Endodermal cell (in vitro differentiated cells): ENCODE data around the gene HEATR3. TPM values are rescaled to one million over a fixed set of nuclear protein-coding genes. Genes with fewer than 3 reads are reported as not detected.
A peak's percentile ranks its signal among the peaks of the same experiment; 100 is the strongest.

Experiments used
- DNase-seq: peaks from one replicate; pipeline ENCODE4 v3.0.0-alpha.2; 2017
- H3K27ac ChIP-seq: 2 replicates; pipeline ENCODE4 v1.5.1; 2013; ENCODE audit warnings: mild to moderate bottlenecking, low read depth, low read length, moderate library complexity
- H3K27me3 ChIP-seq: 2 replicates; pipeline ENCODE4 v1.6.1; 2013; ENCODE audit warnings: mild to moderate bottlenecking, low read length, moderate library complexity; ENCODE audit not compliant: insufficient read depth, control insufficient read depth, poor library complexity, severe bottlenecking
- H3K36me3 ChIP-seq: 2 replicates; pipeline ENCODE4 v1.7.0; 2013; ENCODE audit warnings: mild to moderate bottlenecking, low read length, moderate library complexity; ENCODE audit not compliant: control insufficient read depth, insufficient read depth
- H3K4me1 ChIP-seq: one replicate; pipeline ENCODE4 v1.7.0; 2013; ENCODE audit warnings: low read length; ENCODE audit not compliant: control insufficient read depth, insufficient read depth
- H3K4me3 ChIP-seq: 2 replicates; pipeline ENCODE4 v1.5.1; 2013; ENCODE audit warnings: mild to moderate bottlenecking, low read length, moderate library complexity
- H3K9ac ChIP-seq: 2 replicates; pipeline ENCODE4 v1.6.1; 2013; ENCODE audit warnings: mild to moderate bottlenecking, low read length, moderate library complexity; ENCODE audit not compliant: poor library complexity, severe bottlenecking; ENCODE audit errors: extremely low read depth
- H3K9me3 ChIP-seq: 2 replicates; pipeline ENCODE4 v1.6.1; 2013; ENCODE audit warnings: mild to moderate bottlenecking, low read length, moderate library complexity; ENCODE audit not compliant: control insufficient read depth
- H3K27ac Mint-ChIP-seq: 2 replicates; pipeline ENCODE4 v1.8.0; 2020; ENCODE audit warnings: mixed read lengths
- H3K27me3 Mint-ChIP-seq: 2 replicates; pipeline ENCODE4 v1.8.0; 2021; ENCODE audit warnings: mild to moderate bottlenecking, mixed read lengths; ENCODE audit not compliant: insufficient read depth
- H3K36me3 Mint-ChIP-seq: 2 replicates; pipeline ENCODE4 v1.8.0; 2020; ENCODE audit warnings: low read depth, mixed read lengths
- H3K4me1 Mint-ChIP-seq: 2 replicates; pipeline ENCODE4 v1.8.0; 2020; ENCODE audit warnings: mixed read lengths
- H3K4me3 Mint-ChIP-seq: 2 replicates; pipeline ENCODE4 v1.8.0; 2020; ENCODE audit warnings: mild to moderate bottlenecking, moderate library complexity, mixed read lengths
- H3K9me3 Mint-ChIP-seq: 2 replicates; pipeline ENCODE4 v1.8.0; 2020; ENCODE audit warnings: mild to moderate bottlenecking, mixed read lengths
- WGBS, 2 experiments: methylation state at CpG; one replicate each; pipeline versions ENCODE4 v1.1.5 to v1.1.7; 2013; ENCODE audit warnings: missing lambda C conversion rate in 2 of 2, mixed read lengths in 1 of 2; ENCODE audit not compliant: insufficient coverage in 1 of 2, insufficient read length in 1 of 2; 5-methylcytosine and 5-hydroxymethylcytosine counted together
- total RNA-seq, 2 donors: library from RNA; stranded (reverse); fragmentation: NEBNext Ultra II Directional in 1 of 2; extraction: Animal tissue kit (Norgen Biotek cat#: 25700) in 1 of 2; gene quantifications; 2 replicates in 1 of 2; 3 replicates in 1 of 2; pipeline ENCODE4 v1.2.1, GENCODE V29; 2021
- TF ChIP-seq, protein P1 (sequence below): fragments of 200-600 bp; sonication (generic); conservative IDR thresholded peaks from 2 replicates; pipeline ENCODE4 v1.5.0; 2021; ENCODE audit warnings: antibody characterized with exemption, mild to moderate bottlenecking

Gene HEATR3
- total RNA-seq, 2 donors from 2014 or later, result 13.0 to 14.9 TPM

DNA sequence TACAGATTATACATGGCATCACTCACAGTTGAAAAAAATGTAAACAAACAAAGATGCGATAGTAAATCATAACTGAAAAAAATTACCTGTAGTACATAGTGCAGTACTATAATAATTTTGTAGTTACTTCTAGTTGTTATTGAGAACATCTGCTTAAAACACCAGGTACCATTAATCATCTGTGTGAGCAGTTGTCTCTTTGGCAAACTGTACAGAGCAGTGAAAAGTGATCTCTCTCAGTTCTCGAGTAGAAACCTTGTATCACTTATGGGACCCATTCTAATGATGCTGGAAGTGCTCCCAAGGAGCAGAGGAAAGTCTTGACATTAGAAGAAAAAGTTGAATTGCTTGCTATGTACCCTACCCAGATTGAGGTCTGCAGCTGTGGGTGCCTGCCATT is 78.4 kb downstream of the HEATR3 start:
- H3K27me3 ChIP-seq, result no peaks in the 10 kb centered on the region
- H3K36me3 Mint-ChIP-seq, result no peaks in the 10 kb centered on the region
- TF ChIP-seq, protein P1, sequence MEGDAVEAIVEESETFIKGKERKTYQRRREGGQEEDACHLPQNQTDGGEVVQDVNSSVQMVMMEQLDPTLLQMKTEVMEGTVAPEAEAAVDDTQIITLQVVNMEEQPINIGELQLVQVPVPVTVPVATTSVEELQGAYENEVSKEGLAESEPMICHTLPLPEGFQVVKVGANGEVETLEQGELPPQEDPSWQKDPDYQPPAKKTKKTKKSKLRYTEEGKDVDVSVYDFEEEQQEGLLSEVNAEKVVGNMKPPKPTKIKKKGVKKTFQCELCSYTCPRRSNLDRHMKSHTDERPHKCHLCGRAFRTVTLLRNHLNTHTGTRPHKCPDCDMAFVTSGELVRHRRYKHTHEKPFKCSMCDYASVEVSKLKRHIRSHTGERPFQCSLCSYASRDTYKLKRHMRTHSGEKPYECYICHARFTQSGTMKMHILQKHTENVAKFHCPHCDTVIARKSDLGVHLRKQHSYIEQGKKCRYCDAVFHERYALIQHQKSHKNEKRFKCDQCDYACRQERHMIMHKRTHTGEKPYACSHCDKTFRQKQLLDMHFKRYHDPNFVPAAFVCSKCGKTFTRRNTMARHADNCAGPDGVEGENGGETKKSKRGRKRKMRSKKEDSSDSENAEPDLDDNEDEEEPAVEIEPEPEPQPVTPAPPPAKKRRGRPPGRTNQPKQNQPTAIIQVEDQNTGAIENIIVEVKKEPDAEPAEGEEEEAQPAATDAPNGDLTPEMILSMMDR, result no peak
- H3K27ac Mint-ChIP-seq, result no peak overlapping the region
- no peak overlapping the region for H3K4me3 Mint-ChIP-seq
- no peaks in the 10 kb centered on the region for H3K36me3 ChIP-seq
- WGBS, 2 experiments, result 91 to 100% methylated on average over 1 to 2 of the region's 2 CpGs
- no peaks in the 10 kb centered on the region for H3K27me3 Mint-ChIP-seq
- H3K9me3 Mint-ChIP-seq, result peaks cover 9% of the 10 kb centered on the region
- H3K9me3 ChIP-seq, result no peaks in the 10 kb centered on the region
- DNase-seq, result no peak
- peaks cover 5% of the 10 kb centered on the region for H3K4me1 Mint-ChIP-seq
- H3K4me3 ChIP-seq, result no peak overlapping the region
- peaks cover 4% of the 10 kb centered on the region for H3K4me1 ChIP-seq
- H3K27ac ChIP-seq, result no peak overlapping the region
- H3K9ac ChIP-seq, result no peak overlapping the region

DNA sequence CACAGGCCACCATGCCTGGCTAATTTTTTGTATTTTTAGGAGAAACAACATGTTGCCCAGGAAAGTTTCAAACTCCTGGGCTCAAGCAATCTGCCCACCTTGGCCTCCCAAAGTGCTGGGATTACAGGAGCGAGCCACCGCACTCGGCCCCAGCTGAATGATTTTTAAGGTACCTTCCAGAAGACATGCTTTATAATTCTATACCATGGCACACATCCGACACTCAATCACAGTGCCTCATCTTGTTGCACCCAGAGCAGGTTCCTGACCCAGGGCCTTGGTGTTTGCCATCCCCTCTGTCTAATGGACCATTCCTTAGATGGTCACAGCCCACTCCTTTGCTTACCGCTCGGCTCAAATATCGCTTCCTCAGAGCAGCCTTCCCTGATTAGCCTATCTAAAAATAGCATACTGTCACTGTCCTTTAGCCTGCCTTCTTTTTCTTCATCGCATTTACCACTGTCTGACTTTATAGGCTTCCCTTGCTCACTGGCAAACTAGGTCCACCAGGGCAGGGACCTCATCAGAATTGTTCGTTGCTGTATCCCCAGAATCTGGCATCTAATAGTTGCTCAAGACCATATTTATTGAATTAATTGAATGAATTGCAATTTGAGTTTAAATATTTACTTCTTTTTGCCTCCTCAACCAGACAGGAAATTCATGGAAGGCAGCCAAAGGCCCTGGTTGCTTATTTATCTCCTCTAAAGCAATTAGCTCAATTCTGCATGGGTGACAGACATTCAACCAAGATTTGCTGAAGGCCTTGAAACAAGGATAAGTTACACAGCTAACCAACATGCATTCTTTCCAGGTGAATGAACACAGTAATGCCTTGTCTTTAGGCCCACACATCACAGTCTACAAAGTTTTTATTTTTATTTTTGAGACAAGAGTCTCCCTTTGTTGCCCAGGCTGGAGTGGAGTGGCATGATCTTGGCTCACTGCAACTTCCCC is 81.0 kb downstream of the HEATR3 start:
- H3K36me3 Mint-ChIP-seq, result no peaks in the 10 kb centered on the region
- no peaks in the 10 kb centered on the region for H3K27me3 Mint-ChIP-seq
- H3K27ac ChIP-seq, result no peak overlapping the region
- peaks cover 4% of the 10 kb centered on the region for H3K4me1 ChIP-seq
- no peak overlapping the region for H3K9ac ChIP-seq
- H3K27me3 ChIP-seq, result no peaks in the 10 kb centered on the region
- peak overlapping the region; percentile 28 for H3K4me3 ChIP-seq
- 87 to 94% methylated on average over 8 to 9 of the region's 9 CpGs for WGBS, 2 experiments
- no peaks in the 10 kb centered on the region for H3K9me3 ChIP-seq
- H3K27ac Mint-ChIP-seq, result no peak overlapping the region
- no peaks in the 10 kb centered on the region for H3K36me3 ChIP-seq
- H3K4me3 Mint-ChIP-seq, result no peak overlapping the region
- no peaks in the 10 kb centered on the region for H3K9me3 Mint-ChIP-seq
- TF ChIP-seq, protein P1, result no peak
- DNase-seq, result no peak
- peaks cover 5% of the 10 kb centered on the region for H3K4me1 Mint-ChIP-seq

GRCh38 chr16:50151322-50151721 is 85.6 kb downstream of the HEATR3 start:
- Mint-ChIP-seq H3K4me3 (peak overlapping the region; percentile 72), H3K27ac (no peak overlapping the region), H3K27me3 (no peaks in the 10 kb centered on the region), H3K4me1 (peaks cover 23% of the 10 kb centered on the region), H3K36me3 (no peaks in the 10 kb centered on the region), H3K9me3 (no peaks in the 10 kb centered on the region)
- Histone ChIP-seq H3K9ac (no peak overlapping the region), H3K27me3 (no peaks in the 10 kb centered on the region), H3K27ac (no peak overlapping the region), H3K36me3 (no peaks in the 10 kb centered on the region), H3K4me3 (no peak overlapping the region), H3K4me1 (peaks cover 4% of the 10 kb centered on the region), H3K9me3 (no peaks in the 10 kb centered on the region)
- DNase-seq, result no peak
- 95 to 98% methylated on average over 5 of the region's 5 CpGs for WGBS, 2 experiments
- TF ChIP-seq, protein P1, result no peak
